Neural progenitor cell (in vitro differentiated cells): Measurements from ENCODE around the gene CDC123. TPM values are rescaled to one million over a fixed set of nuclear protein-coding genes. Genes with fewer than 3 reads are reported as not detected.
"Not testable (repeated sequence)": the region's sequence is repeated elsewhere in the genome, so short reads cannot be mapped to it uniquely, and the experiment has no call there.

Source experiments
- DNase-seq: peaks from one replicate; pipeline ENCODE4 v3.0.0-alpha.2; 2016; ENCODE audit warnings: low spot score
- H2AFZ ChIP-seq: fragments of 200-600 bp; sonication (generic); replicated peaks from 2 replicates; pipeline ENCODE4 v1.6.1; 2016; ENCODE audit warnings: antibody characterized with exemption
- H3F3A ChIP-seq: fragments of 200-600 bp; sonication (generic); 2 replicates; pipeline ENCODE4 v1.6.1; 2016; ENCODE audit warnings: antibody characterized with exemption, low read depth
- H3K27ac ChIP-seq: fragments of 200-600 bp; sonication (generic); 2 replicates; pipeline ENCODE4 v1.5.1; 2016; ENCODE audit warnings: mild to moderate bottlenecking
- H3K27me3 ChIP-seq: fragments of 200-600 bp; sonication (generic); 2 replicates; pipeline ENCODE4 v1.6.1; 2016; ENCODE audit warnings: mild to moderate bottlenecking, moderate library complexity
- H3K36me3 ChIP-seq: fragments of 200-600 bp; sonication (generic); 2 replicates; pipeline ENCODE4 v1.5.1; 2016
- H3K4me1 ChIP-seq: fragments of 200-600 bp; sonication (generic); 2 replicates; pipeline ENCODE4 v1.6.1; 2016; ENCODE audit warnings: mixed run types
- H3K4me2 ChIP-seq: fragments of 200-600 bp; sonication (generic); 2 replicates; pipeline ENCODE4 v1.6.1; 2016
- H3K4me3 ChIP-seq: fragments of 200-600 bp; sonication (generic); 2 replicates; pipeline ENCODE4 v1.5.1; 2016
- H3K79me2 ChIP-seq: fragments of 200-600 bp; sonication (generic); 2 replicates; pipeline ENCODE4 v1.6.1; 2016; ENCODE audit warnings: low read depth
- H3K9ac ChIP-seq: fragments of 200-600 bp; sonication (generic); 2 replicates; pipeline ENCODE4 v1.6.1; 2016
- H3K9me3 ChIP-seq: fragments of 200-600 bp; sonication (generic); 2 replicates; pipeline ENCODE4 v1.5.1; 2016; ENCODE audit warnings: low read depth
- H4K20me1 ChIP-seq: fragments of 200-600 bp; sonication (generic); 2 replicates; pipeline ENCODE4 v1.6.1; 2016; ENCODE audit warnings: low read depth
- H3K27ac Mint-ChIP-seq: 3 replicates; pipeline ENCODE4 v1.8.0; 2021; ENCODE audit warnings: mixed read lengths
- H3K27me3 Mint-ChIP-seq: 2 replicates; pipeline ENCODE4 v1.8.0; 2022; ENCODE audit warnings: low read depth, mild to moderate bottlenecking, inconsistent platforms, moderate library complexity, mixed read lengths; ENCODE audit not compliant: insufficient read depth
- H3K36me3 Mint-ChIP-seq: 3 replicates; pipeline ENCODE4 v1.8.0; 2021; ENCODE audit warnings: mixed read lengths
- H3K4me1 Mint-ChIP-seq: 3 replicates; pipeline ENCODE4 v1.8.0; 2021; ENCODE audit warnings: mixed read lengths
- H3K4me3 Mint-ChIP-seq: 3 replicates; pipeline ENCODE4 v1.8.0; 2021; ENCODE audit warnings: mild to moderate bottlenecking, moderate library complexity, mixed read lengths
- H3K9me3 Mint-ChIP-seq: 3 replicates; pipeline ENCODE4 v1.8.0; 2020; ENCODE audit warnings: mixed read lengths
- EZH2 ChIP-seq: fragments of 200-600 bp; sonication (generic); IDR thresholded peaks from 2 replicates; pipeline ENCODE4 v1.6.1; 2017; ENCODE audit warnings: antibody characterized with exemption, mild to moderate bottlenecking, moderate library complexity
- EZH2phosphoT487 ChIP-seq: fragments of 200-600 bp; sonication (generic); IDR thresholded peaks from 2 replicates; pipeline ENCODE4 v1.6.1; 2017; ENCODE audit warnings: antibody characterized with exemption
- total RNA-seq: library from RNA; depleted of rRNA; stranded (reverse); fragments of >200 nt; gene quantifications from 2 replicates; pipeline ENCODE4 v1.2.3, GENCODE V29; 2015; ENCODE audit warnings: low replicate concordance
- TF ChIP-seq, protein P1 (sequence below): fragments of 200-600 bp; sonication (generic); IDR thresholded peaks from 2 replicates; pipeline ENCODE4 v1.5.1; 2017; ENCODE audit warnings: antibody characterized with exemption, mild to moderate bottlenecking

CDC123 gene
- total RNA-seq, 1 donor from 2014 or later: 134 TPM

DNA sequence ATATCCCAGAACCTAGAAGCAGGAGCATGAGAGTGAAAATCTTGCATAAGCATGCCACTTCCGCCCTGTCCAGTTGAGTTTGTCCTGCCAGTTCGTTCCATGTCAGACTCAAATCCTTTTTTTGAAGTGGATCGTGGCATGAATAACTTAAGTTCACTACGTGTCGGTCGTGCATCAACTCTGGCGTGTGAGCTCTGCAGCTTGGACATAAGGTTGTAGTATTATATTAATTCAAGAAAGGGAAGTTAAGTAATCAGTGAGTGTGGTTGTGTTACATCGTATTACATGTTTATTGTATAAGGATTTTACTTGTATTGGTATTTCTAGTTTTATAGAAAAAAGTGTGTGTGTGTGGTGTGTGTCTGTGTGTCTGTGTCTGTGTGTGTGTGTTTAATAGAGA, 23.0 kb downstream of the CDC123 start:
- Mint-ChIP-seq H3K9me3 (no peaks in the 10 kb centered on the region), H3K27ac (no peak overlapping the region), H3K36me3 (peaks cover 39% of the 10 kb centered on the region), H3K27me3 (no peaks in the 10 kb centered on the region), H3K4me1 (no peaks in the 10 kb centered on the region), H3K4me3 (no peak overlapping the region)
- TF ChIP-seq EZH2: no peak
- TF ChIP-seq, protein P1, sequence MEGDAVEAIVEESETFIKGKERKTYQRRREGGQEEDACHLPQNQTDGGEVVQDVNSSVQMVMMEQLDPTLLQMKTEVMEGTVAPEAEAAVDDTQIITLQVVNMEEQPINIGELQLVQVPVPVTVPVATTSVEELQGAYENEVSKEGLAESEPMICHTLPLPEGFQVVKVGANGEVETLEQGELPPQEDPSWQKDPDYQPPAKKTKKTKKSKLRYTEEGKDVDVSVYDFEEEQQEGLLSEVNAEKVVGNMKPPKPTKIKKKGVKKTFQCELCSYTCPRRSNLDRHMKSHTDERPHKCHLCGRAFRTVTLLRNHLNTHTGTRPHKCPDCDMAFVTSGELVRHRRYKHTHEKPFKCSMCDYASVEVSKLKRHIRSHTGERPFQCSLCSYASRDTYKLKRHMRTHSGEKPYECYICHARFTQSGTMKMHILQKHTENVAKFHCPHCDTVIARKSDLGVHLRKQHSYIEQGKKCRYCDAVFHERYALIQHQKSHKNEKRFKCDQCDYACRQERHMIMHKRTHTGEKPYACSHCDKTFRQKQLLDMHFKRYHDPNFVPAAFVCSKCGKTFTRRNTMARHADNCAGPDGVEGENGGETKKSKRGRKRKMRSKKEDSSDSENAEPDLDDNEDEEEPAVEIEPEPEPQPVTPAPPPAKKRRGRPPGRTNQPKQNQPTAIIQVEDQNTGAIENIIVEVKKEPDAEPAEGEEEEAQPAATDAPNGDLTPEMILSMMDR: no peak
- no peak for TF ChIP-seq EZH2phosphoT487
- Histone ChIP-seq H2AFZ (no peak overlapping the region), H4K20me1 (peaks cover 6% of the 10 kb centered on the region), H3K9me3 (no peaks in the 10 kb centered on the region), H3K79me2 (peaks cover 15% of the 10 kb centered on the region), H3F3A (peaks cover 7% of the 10 kb centered on the region), H3K27ac (no peak overlapping the region), H3K27me3 (no peaks in the 10 kb centered on the region), H3K36me3 (peaks cover 17% of the 10 kb centered on the region), H3K4me2 (no peak overlapping the region), H3K4me3 (no peak overlapping the region), H3K4me1 (no peaks in the 10 kb centered on the region), H3K9ac (no peak overlapping the region)
- no peak for DNase-seq

DNA sequence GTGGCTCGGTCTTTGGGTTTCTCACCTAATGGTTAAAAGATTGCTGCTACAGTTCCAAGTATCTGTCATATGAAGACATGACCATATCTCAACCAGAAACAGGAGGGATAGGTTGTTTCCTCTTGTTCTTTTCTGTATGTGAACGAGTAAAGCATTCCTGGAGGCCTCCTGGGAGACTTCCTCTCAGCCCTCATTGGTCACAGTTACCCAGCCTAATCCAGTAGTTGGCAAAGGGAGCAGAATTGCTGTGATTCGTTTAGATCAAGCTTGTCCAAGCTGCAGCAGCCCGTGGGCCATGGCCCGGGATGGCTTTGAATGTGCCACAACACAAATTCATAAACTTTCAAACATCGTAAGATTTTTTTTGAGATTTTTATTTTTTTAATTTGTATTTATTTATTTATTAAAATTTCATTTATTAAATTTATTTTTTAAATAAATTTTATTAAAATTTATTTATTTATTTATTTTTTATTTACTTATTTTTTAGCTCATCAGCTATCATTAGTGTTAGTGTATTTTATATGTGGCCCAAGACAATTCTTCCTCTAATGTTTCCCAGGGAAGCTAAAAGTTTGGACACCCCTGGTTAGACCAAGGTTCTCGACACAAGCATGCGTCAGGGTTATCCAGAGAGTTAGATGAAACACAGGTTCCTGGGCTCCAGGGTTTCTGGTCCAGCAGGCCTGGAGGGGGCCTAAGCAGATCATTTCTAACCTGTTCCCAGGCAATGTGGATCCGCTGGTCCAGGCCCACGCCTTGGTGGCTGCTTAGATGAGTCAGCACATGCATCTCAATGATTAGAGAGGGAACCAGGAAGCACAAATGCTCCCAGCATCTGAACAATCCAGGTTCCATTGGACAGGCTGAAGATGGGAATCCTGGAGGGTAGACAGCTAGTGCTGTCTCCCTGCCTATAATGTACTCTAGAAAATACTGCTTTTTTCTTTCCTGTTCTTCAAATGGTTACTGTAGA, 25.6 kb downstream of the CDC123 start:
- no peak for DNase-seq
- Histone ChIP-seq H3K4me1 (no peaks in the 10 kb centered on the region), H3K79me2 (peaks cover 17% of the 10 kb centered on the region), H3F3A (peaks cover 3% of the 10 kb centered on the region), H2AFZ (no peak overlapping the region), H3K36me3 (peaks cover 27% of the 10 kb centered on the region), H3K4me3 (no peak overlapping the region), H3K27ac (no peak overlapping the region), H3K27me3 (no peaks in the 10 kb centered on the region), H4K20me1 (no peaks in the 10 kb centered on the region), H3K9me3 (no peaks in the 10 kb centered on the region), H3K4me2 (no peak overlapping the region), H3K9ac (no peak overlapping the region)
- TF ChIP-seq EZH2phosphoT487: no peak
- TF ChIP-seq, protein P1: no peak
- TF ChIP-seq EZH2: no peak
- Mint-ChIP-seq H3K9me3 (peaks cover 2% of the 10 kb centered on the region), H3K4me3 (no peak overlapping the region), H3K27me3 (peaks cover 4% of the 10 kb centered on the region), H3K36me3 (peaks cover 51% of the 10 kb centered on the region), H3K27ac (no peak overlapping the region), H3K4me1 (no peaks in the 10 kb centered on the region)

DNA sequence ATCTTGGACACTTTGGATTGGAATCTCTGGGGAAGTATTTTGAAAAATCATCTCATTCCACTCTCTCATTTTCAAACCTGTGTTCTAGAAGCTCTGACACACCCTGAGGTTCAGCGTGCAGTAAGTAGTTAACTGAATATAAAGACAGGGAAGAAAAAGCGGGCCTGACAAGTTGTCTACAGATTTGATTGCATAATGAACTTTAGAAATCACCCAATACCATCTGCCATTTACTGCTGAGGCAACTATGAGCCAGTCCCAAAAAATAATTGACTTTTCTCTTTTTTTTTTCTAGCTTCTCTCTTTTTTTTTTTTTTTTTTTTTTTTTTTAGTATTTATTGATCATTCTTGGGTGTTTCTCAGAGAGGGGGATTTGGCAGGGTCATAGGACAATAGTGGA, 29.5 kb downstream of the CDC123 start:
- Histone ChIP-seq H3K4me3 (no peak overlapping the region), H3K4me1 (no peaks in the 10 kb centered on the region), H3K9me3 (no peaks in the 10 kb centered on the region), H3K27ac (no peak overlapping the region), H3K36me3 (peaks cover 21% of the 10 kb centered on the region), H3K27me3 (no peaks in the 10 kb centered on the region), H2AFZ (no peak overlapping the region), H4K20me1 (no peaks in the 10 kb centered on the region), H3K79me2 (peaks cover 17% of the 10 kb centered on the region), H3F3A (peaks cover 3% of the 10 kb centered on the region), H3K9ac (no peak overlapping the region), H3K4me2 (no peak overlapping the region)
- Mint-ChIP-seq H3K27me3 (peaks cover 4% of the 10 kb centered on the region), H3K27ac (no peak overlapping the region), H3K9me3 (peaks cover 2% of the 10 kb centered on the region), H3K36me3 (peaks cover 34% of the 10 kb centered on the region), H3K4me3 (no peak overlapping the region), H3K4me1 (no peaks in the 10 kb centered on the region)
- DNase-seq: no peak
- TF ChIP-seq, protein P1: no peak
- TF ChIP-seq EZH2 (no peak), EZH2phosphoT487 (no peak)

DNA sequence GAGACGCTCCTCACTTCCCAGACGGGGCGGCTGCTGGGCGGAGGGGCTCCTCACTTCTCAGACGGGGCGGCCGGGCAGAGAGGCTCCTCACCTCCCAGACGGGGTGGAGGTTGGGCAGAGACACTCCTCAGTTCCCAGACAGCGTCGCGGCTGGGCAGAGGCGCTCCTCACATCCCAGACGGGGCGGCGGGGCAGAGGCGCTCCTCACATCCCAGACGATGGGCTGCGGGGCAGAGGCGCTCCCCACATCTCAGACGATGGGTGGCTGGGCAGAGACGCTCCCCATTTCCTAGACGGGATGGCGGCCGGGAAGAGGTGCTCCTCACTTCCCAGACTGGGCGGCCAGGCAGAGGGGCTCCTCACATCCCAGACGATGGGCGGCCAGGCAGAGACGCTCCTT, 30.4 kb downstream of the CDC123 start:
- not testable (repeated sequence) for H3K9ac ChIP-seq, H3K27ac Mint-ChIP-seq, H3K27me3 ChIP-seq, H3K4me1 ChIP-seq, H3K4me1 Mint-ChIP-seq, H3K9me3 Mint-ChIP-seq, H2AFZ ChIP-seq, DNase-seq, H4K20me1 ChIP-seq, H3F3A ChIP-seq, H3K9me3 ChIP-seq, H3K4me3 ChIP-seq, H3K27me3 Mint-ChIP-seq, H3K4me3 Mint-ChIP-seq, H3K4me2 ChIP-seq, H3K27ac ChIP-seq
- H3K36me3 Mint-ChIP-seq: peaks cover 33% of the 10 kb centered on the region
- Histone ChIP-seq H3K79me2 (peaks cover 17% of the 10 kb centered on the region), H3K36me3 (peaks cover 20% of the 10 kb centered on the region)
